T-helper 17 cell (primary cell): ENCODE results near the gene KCNQ4. TPM values are rescaled to one million over a fixed set of nuclear protein-coding genes. Genes with fewer than 3 reads are reported as not detected.

Experiments
- ATAC-seq: fragments of 150-1000 bp; cut with Tn5 transposase; 2 replicates; pipeline ENCODE4 v1.10.0; 2021; ENCODE audit warnings: mild to moderate bottlenecking, moderate library complexity
- DNase-seq, 3 donors: peaks; one replicate each; pipeline versions ENCODE4 v3.0.0 to v3.0.0-alpha.2; 2020 to 2021
- H3K9me3 ChIP-seq: one replicate; pipeline ENCODE4 v1.7.0; 2013; ENCODE audit warnings: low read length, mild to moderate bottlenecking; ENCODE audit not compliant: control insufficient read depth, poor library complexity, severe bottlenecking
- H3K27ac Mint-ChIP-seq: one replicate; pipeline ENCODE4 v1.8.0; 2022; ENCODE audit warnings: mild to moderate bottlenecking, moderate library complexity, mixed read lengths
- H3K27me3 Mint-ChIP-seq: one replicate; pipeline ENCODE4 v1.8.0; 2022; ENCODE audit warnings: mixed read lengths
- H3K36me3 Mint-ChIP-seq: one replicate; pipeline ENCODE4 v1.8.0; 2022; ENCODE audit warnings: low read depth, mixed read lengths
- H3K4me1 Mint-ChIP-seq: one replicate; pipeline ENCODE4 v1.8.0; 2022; ENCODE audit warnings: mild to moderate bottlenecking, mixed read lengths
- H3K4me3 Mint-ChIP-seq: one replicate; pipeline ENCODE4 v1.8.0; 2022; ENCODE audit warnings: mild to moderate bottlenecking, moderate library complexity, mixed read lengths
- total RNA-seq, 4 donors: library from RNA in 2 of 4; stranded (reverse) in 2 of 4; gene quantifications; one replicate each; pipeline ENCODE4 v1.2.3 and lab custom pipeline; 2022 to 2026

KCNQ4 gene
- total RNA-seq, 2 donors from 2014 or later: 0.17 to 0.86 TPM

- Mint-ChIP-seq H3K4me1 (peaks cover 28% of the 10 kb centered on the region), H3K36me3 (peaks cover 1% of the 10 kb centered on the region), H3K4me3 (peak overlapping the region; percentile 12), H3K27me3 (peaks cover 4% of the 10 kb centered on the region), H3K27ac (no peak overlapping the region)
- no peak for DNase-seq
- ATAC-seq: no peak
- no peaks in the 10 kb centered on the region for H3K9me3 ChIP-seq
Observed at GRCh38 chr1:40798366-40799281, 15.0 kb downstream of the KCNQ4 start.

DNA sequence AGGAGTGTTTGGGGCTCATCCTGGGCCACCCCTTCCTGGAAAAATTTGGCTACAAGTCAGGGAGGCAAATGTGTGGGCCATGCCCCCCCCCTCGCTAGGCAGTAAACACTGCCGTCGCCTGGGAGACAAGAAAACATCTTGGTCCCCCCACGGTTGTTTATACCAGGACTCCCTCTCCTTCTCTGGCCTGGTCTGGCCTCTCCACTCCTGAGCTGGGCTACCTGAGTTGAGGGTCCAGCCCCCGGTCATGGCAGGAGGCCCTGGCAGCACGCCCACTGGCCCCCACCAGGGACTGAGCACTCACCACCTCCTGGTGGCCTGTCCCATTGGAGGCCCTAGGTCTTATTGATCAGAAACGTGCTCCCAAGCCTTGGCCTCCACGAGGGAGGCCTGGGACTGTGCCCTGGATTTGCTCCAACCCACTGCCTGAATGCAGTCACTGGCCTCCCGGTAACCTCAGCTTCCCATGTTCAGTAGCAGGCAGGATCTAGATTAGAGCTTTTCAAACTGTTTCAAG, 15.8 kb downstream of the KCNQ4 start:
- Mint-ChIP-seq H3K4me3 (no peak overlapping the region), H3K36me3 (no peaks in the 10 kb centered on the region), H3K27ac (no peak overlapping the region), H3K27me3 (no peaks in the 10 kb centered on the region), H3K4me1 (peaks cover 28% of the 10 kb centered on the region)
- DNase-seq: no peak
- no peak for ATAC-seq
- no peaks in the 10 kb centered on the region for H3K9me3 ChIP-seq

DNA sequence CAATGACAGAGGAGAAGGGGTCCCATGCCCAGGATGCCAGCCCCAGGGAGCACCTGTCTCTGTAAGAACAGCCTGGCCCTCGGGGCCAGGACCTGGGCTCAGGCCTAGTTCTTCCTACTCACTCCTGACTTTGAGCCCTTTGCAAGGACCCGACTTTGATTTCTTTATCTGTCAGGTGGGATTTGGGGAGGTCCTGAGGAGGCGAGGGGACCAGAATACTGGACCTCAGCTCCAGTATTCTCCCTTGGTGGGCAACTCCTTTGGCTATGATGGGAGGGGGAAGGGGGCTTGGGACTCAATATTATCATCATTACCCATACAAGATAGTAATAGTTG, 18.1 kb downstream of the KCNQ4 start:
- H3K27me3 Mint-ChIP-seq: no peaks in the 10 kb centered on the region
- peak overlapping the region; percentile 82 for H3K4me3 Mint-ChIP-seq
- H3K9me3 ChIP-seq: no peaks in the 10 kb centered on the region
- no peaks in the 10 kb centered on the region for H3K36me3 Mint-ChIP-seq
- H3K4me1 Mint-ChIP-seq: peaks cover 21% of the 10 kb centered on the region
- no peak for ATAC-seq
- H3K27ac Mint-ChIP-seq: peak overlapping the region; percentile 73
- DNase-seq: no peak

DNA sequence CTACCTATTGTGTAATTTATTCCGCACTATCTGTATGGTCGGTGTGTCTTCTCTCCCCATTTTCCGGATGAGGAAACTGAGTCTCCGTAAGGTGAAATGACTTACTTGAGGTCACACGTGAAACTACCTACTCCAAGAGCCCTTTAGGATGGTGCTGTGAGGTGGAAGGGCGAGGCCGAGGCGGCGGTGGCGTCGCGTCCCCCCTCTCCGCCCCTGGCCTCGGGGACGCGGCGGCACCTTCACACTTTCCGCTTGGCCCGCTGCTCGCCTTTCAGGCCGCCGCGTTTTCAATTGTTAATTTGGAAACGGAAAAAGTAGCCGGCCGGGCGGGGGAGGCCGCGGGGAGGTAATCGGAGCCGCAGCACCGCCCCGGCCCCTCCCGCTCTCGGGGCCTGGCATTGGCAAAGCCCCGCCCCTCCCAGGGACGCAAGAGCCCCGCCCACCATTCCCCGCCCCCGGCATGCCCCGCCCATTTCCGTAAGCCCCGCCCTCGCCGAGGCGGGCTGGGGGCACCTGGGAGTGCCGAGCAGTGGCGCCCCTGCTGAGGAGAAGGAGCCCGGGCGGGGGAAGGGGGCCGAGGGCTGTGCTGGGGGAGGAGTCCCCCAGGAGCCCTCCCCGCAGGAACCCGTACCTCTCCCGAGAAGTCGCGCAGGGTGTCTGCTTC, 18.6 kb downstream of the KCNQ4 start:
- no peaks in the 10 kb centered on the region for H3K36me3 Mint-ChIP-seq
- ATAC-seq: peak; percentile 95
- peak overlapping the region; percentile 82 for H3K4me3 Mint-ChIP-seq
- no peaks in the 10 kb centered on the region for H3K9me3 ChIP-seq
- peaks cover 17% of the 10 kb centered on the region for H3K4me1 Mint-ChIP-seq
- H3K27me3 Mint-ChIP-seq: no peaks in the 10 kb centered on the region
- H3K27ac Mint-ChIP-seq: peak overlapping the region; percentile 74
- peak; percentile 78 to 89 (median 87) for DNase-seq

- peak; percentile 11 for ATAC-seq
- peaks cover 16% of the 10 kb centered on the region for H3K4me1 Mint-ChIP-seq
- H3K36me3 Mint-ChIP-seq: no peaks in the 10 kb centered on the region
- peak overlapping the region; percentile 74 for H3K27ac Mint-ChIP-seq
- no peaks in the 10 kb centered on the region for H3K9me3 ChIP-seq
- peak overlapping the region; percentile 74 for H3K4me3 Mint-ChIP-seq
- no peaks in the 10 kb centered on the region for H3K27me3 Mint-ChIP-seq
- DNase-seq: no peak
Observed at GRCh38 chr1:40802742-40803113, 19.1 kb downstream of the KCNQ4 start.

DNA sequence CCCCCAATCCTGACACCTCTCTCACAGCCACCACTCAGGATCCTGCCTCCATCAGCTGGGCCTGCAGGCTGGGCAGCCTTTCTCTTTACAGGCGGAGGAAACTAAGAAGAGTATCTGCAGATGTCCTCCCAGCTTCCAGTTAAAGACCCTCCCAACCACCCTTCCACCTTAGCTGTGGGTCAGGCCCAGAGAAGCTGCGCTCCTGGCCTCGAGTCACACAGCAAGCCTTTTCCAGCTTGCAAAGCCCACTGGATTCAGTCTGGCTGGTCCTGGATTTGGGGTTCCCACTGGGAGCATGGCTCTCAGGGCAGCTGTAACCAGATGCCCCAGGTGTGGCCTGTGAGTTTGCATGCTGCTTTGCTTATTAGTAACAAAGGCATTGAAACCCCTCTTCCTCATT, 19.9 kb downstream of the KCNQ4 start:
- Mint-ChIP-seq H3K4me3 (no peak overlapping the region), H3K27ac (peak overlapping the region; percentile 74), H3K36me3 (no peaks in the 10 kb centered on the region), H3K4me1 (peaks cover 16% of the 10 kb centered on the region), H3K27me3 (no peaks in the 10 kb centered on the region)
- DNase-seq (no peak), ATAC-seq (no peak)
- no peaks in the 10 kb centered on the region for H3K9me3 ChIP-seq

GRCh38 chr1:40803902-40804301, 20.3 kb downstream of the KCNQ4 start:
- ATAC-seq: no peak
- no peaks in the 10 kb centered on the region for H3K9me3 ChIP-seq
- peak overlapping the region; percentile 74 for H3K27ac Mint-ChIP-seq
- no peak overlapping the region for H3K4me3 Mint-ChIP-seq
- no peak for DNase-seq
- peaks cover 20% of the 10 kb centered on the region for H3K4me1 Mint-ChIP-seq
- H3K27me3 Mint-ChIP-seq: no peaks in the 10 kb centered on the region
- no peaks in the 10 kb centered on the region for H3K36me3 Mint-ChIP-seq

DNA sequence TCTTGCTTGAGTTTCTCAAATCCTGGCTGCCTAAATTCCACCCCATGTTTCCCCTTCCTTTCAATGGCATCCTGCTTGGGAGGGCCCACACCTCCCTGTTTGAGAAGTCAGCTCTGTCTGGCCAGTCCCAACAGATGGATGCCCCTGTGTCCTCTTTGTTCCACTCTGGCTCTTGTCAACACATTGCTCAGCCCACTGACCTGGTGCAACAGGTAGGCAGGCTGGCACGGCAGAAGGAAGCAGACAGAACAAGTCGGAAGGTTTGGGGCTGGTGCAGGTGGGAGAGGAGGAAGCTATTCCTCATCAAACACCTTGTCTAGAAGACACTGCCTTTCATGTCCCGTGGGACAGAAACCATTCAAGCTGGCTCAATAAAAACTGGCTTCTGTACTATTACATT, 22.7 kb downstream of the KCNQ4 start:
- H3K9me3 ChIP-seq: no peaks in the 10 kb centered on the region
- no peak for DNase-seq
- no peak for ATAC-seq
- Mint-ChIP-seq H3K4me1 (peaks cover 21% of the 10 kb centered on the region), H3K27me3 (no peaks in the 10 kb centered on the region), H3K4me3 (no peak overlapping the region), H3K36me3 (no peaks in the 10 kb centered on the region), H3K27ac (no peak overlapping the region)

GRCh38 chr1:40806731-40807695, 23.4 kb downstream of the KCNQ4 start:
- Mint-ChIP-seq H3K27ac (no peak overlapping the region), H3K27me3 (no peaks in the 10 kb centered on the region), H3K36me3 (no peaks in the 10 kb centered on the region), H3K4me3 (no peak overlapping the region), H3K4me1 (peaks cover 13% of the 10 kb centered on the region)
- DNase-seq (no peak), ATAC-seq (no peak)
- no peaks in the 10 kb centered on the region for H3K9me3 ChIP-seq

GRCh38 chr1:40808002-40808401, 24.4 kb downstream of the KCNQ4 start:
- H3K4me1 Mint-ChIP-seq: peaks cover 16% of the 10 kb centered on the region
- no peak for DNase-seq
- H3K4me3 Mint-ChIP-seq: no peak overlapping the region
- no peaks in the 10 kb centered on the region for H3K9me3 ChIP-seq
- no peaks in the 10 kb centered on the region for H3K27me3 Mint-ChIP-seq
- no peak for ATAC-seq
- H3K36me3 Mint-ChIP-seq: no peaks in the 10 kb centered on the region
- H3K27ac Mint-ChIP-seq: peak overlapping the region; percentile 87

DNA sequence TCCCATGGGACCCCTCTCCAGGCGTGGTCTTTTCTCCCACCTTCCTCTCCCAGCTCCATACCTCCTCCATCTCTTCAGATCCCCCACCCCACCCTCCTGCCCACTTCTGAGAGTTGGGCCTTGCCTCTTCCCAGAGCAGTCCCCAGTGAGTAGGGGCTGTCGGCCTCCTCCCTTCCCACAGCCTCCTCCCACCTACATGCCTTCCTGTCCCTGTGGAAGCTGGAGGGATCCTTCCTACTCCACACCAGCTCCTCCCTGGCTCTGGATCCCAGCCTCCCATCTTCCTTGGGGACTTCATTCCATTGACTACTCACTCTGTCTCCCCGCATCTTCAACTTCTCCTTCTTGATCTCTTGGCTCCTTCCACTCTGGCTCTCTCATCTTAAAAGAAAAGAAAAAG, 24.9 kb downstream of the KCNQ4 start:
- no peak for ATAC-seq
- no peak for DNase-seq
- H3K36me3 Mint-ChIP-seq: no peaks in the 10 kb centered on the region
- no peaks in the 10 kb centered on the region for H3K9me3 ChIP-seq
- peak overlapping the region; percentile 87 for H3K27ac Mint-ChIP-seq
- peaks cover 17% of the 10 kb centered on the region for H3K4me1 Mint-ChIP-seq
- H3K4me3 Mint-ChIP-seq: no peak overlapping the region
- H3K27me3 Mint-ChIP-seq: no peaks in the 10 kb centered on the region

DNA sequence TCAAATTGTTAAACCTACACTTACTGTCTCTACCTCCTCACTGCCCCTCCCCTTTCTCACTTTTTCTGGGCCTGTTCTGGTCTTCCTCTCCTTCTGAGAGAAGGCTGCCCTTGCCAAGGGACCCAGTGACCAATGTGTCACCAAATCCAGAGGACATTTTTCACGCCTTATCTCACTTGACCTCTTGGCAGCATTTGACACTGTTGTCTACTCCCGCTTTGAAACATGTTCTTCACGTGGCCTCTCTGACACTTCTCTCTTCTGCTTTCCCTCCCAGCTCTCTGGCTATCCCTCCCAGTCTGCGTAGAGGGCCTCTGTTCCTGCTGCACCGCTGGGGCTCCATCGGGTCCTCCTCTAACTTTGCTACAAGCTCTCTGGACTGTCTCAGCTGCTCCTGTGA, 25.3 kb downstream of the KCNQ4 start:
- Mint-ChIP-seq H3K27me3 (no peaks in the 10 kb centered on the region), H3K27ac (peak overlapping the region; percentile 87), H3K36me3 (no peaks in the 10 kb centered on the region), H3K4me1 (peaks cover 17% of the 10 kb centered on the region), H3K4me3 (no peak overlapping the region)
- H3K9me3 ChIP-seq: no peaks in the 10 kb centered on the region
- no peak for DNase-seq
- ATAC-seq: no peak

GRCh38 chr1:40810927-40811326, 27.3 kb downstream of the KCNQ4 start:
- ATAC-seq (no peak), DNase-seq (no peak)
- Mint-ChIP-seq H3K4me3 (no peak overlapping the region), H3K27ac (peak overlapping the region; percentile 87), H3K4me1 (peaks cover 17% of the 10 kb centered on the region), H3K36me3 (no peaks in the 10 kb centered on the region), H3K27me3 (no peaks in the 10 kb centered on the region)
- H3K9me3 ChIP-seq: no peaks in the 10 kb centered on the region
